ENCODE data around the gene ADPRHL1. TPM values are rescaled to one million over a fixed set of nuclear protein-coding genes. Genes with fewer than 3 reads are reported as not detected.

Gene ADPRHL1
- total RNA-seq, 2 donors from 2014 or later = 1.6 to 2.9 TPM

DNA sequence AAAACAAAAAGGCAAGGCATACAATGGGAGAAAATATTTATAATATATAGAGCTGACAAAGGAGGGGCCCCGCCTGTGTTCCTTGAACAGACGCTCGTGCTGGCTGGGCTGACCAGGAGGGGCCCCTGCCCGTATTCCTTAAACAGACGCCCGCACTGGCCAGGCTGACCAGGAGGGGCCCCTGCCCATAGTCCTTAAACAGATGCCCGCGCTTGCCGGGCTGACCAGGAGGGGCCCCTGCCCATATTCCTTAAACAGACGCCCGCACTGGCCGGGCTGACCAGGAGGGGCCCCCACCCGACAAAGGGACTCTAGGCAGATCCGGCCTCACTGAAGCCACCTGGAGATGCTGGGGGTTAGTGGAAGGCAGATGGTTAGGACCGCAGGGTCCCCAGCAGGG lies 9.3 kb downstream of the ADPRHL1 start:
- Histone ChIP-seq H3K4me3 (ENCODE audit: low read length) (no peak overlapping the region), H3K27me3 (ENCODE audit: control insufficient read depth, insufficient read depth, low read length, poor library complexity, severe bottlenecking) (no peaks in the 10 kb centered on the region), H3K9me3 (ENCODE audit: control insufficient read depth, low read length) (peaks cover 10% of the 10 kb centered on the region), H3K9ac (ENCODE audit: extremely low read depth, low read length, poor library complexity, severe bottlenecking) (no peak overlapping the region), H3K36me3 (ENCODE audit: control insufficient read depth, insufficient read depth, low read length) (peaks cover 5% of the 10 kb centered on the region), H3K4me1 (ENCODE audit: control insufficient read depth, insufficient read depth, low read length) (no peaks in the 10 kb centered on the region), H3K27ac (ENCODE audit: low read depth, low read length) (no peak overlapping the region)
- peak; percentile 33 for DNase-seq
- Mint-ChIP-seq H3K36me3 (ENCODE audit: low read depth) (peaks cover 48% of the 10 kb centered on the region), H3K27ac (no peak overlapping the region), H3K27me3 (ENCODE audit: insufficient read depth) (no peaks in the 10 kb centered on the region), H3K4me3 (no peak overlapping the region), H3K4me1 (peaks cover 4% of the 10 kb centered on the region), H3K9me3 (peaks cover 3% of the 10 kb centered on the region)
- TF ChIP-seq, protein P1, sequence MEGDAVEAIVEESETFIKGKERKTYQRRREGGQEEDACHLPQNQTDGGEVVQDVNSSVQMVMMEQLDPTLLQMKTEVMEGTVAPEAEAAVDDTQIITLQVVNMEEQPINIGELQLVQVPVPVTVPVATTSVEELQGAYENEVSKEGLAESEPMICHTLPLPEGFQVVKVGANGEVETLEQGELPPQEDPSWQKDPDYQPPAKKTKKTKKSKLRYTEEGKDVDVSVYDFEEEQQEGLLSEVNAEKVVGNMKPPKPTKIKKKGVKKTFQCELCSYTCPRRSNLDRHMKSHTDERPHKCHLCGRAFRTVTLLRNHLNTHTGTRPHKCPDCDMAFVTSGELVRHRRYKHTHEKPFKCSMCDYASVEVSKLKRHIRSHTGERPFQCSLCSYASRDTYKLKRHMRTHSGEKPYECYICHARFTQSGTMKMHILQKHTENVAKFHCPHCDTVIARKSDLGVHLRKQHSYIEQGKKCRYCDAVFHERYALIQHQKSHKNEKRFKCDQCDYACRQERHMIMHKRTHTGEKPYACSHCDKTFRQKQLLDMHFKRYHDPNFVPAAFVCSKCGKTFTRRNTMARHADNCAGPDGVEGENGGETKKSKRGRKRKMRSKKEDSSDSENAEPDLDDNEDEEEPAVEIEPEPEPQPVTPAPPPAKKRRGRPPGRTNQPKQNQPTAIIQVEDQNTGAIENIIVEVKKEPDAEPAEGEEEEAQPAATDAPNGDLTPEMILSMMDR (conservative IDR thresholded peaks at IDR 0.05) = no peak
- WGBS, 2 experiments (ENCODE audit: insufficient coverage in 1 of 2, insufficient read length in 1 of 2) = 89 to 97% methylated on average over 7 to 15 of the region's 15 CpGs

DNA sequence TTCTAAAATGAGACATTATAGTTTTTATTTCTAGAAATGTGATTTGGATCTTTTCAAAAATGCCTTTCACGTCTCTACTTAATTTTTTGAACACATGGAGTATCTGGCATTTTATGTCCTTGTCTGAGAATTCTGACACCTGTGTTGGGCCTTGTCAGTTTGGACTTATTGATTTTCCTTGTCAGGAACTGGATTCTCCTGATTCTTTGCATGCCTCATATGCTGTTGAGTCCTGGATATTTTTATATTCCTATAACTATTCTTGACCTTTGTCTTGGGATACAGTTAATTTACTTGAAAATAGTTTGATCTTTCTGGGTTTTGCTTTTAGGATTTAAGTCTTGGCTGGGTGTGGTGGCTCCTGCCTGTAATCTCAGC lies 10.3 kb downstream of the ADPRHL1 start:
- Mint-ChIP-seq H3K4me1 (no peaks in the 10 kb centered on the region), H3K4me3 (no peak overlapping the region), H3K27ac (no peak overlapping the region), H3K9me3 (peaks cover 2% of the 10 kb centered on the region), H3K36me3 (ENCODE audit: low read depth) (peaks cover 44% of the 10 kb centered on the region), H3K27me3 (ENCODE audit: insufficient read depth) (no peaks in the 10 kb centered on the region)
- no peak for DNase-seq
- H3K9me3 ChIP-seq (ENCODE audit: control insufficient read depth, low read length) = peaks cover 10% of the 10 kb centered on the region
- H3K27me3 ChIP-seq (ENCODE audit: control insufficient read depth, insufficient read depth, low read length, poor library complexity, severe bottlenecking) = no peaks in the 10 kb centered on the region
- TF ChIP-seq, protein P1 (conservative IDR thresholded peaks at IDR 0.05) = no peak
- H3K27ac ChIP-seq (ENCODE audit: low read depth, low read length) = no peak overlapping the region
- H3K36me3 ChIP-seq (ENCODE audit: control insufficient read depth, insufficient read depth, low read length) = peaks cover 5% of the 10 kb centered on the region
- no peaks in the 10 kb centered on the region for H3K4me1 ChIP-seq (ENCODE audit: control insufficient read depth, insufficient read depth, low read length)
- no peak overlapping the region for H3K9ac ChIP-seq (ENCODE audit: extremely low read depth, low read length, poor library complexity, severe bottlenecking)
- H3K4me3 ChIP-seq (ENCODE audit: low read length) = no peak overlapping the region
- WGBS, 2 experiments (ENCODE audit: insufficient coverage in 1 of 2, insufficient read length in 1 of 2) = 89 to 95% methylated on average over 1 of the region's 1 CpG

DNA sequence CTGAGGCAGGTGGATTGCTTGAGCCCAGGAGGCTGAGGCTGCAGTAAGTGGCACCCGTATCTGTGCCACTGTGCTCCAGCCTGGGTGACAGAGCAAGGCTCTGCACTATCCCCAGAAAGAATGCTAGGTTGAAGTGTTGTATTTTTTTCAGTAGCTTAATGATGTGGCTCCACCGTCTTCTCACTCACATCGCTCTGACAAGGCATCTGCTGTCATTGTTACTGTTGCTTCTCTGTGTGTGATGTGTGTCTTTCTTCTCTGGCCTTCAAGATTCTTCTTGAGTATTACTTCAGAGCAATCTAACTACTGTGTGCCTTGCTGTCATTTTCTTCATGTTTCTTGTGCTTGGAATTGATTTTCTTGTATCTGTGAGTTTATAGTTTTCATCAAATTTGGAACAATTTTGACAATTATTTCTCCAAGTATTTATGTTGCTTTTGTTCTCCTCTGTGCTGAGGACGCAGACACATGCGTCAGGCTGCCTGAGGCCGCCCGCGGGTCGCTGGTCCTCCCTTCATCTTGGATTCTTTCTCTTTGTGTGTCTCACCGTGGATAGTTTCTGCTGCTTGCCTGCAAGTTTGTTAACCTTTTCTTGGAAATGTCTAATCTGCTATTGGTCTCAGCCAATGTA lies 10.8 kb downstream of the ADPRHL1 start:
- peaks cover 10% of the 10 kb centered on the region for H3K9me3 ChIP-seq (ENCODE audit: control insufficient read depth, low read length)
- H3K4me3 ChIP-seq (ENCODE audit: low read length) = no peak overlapping the region
- no peak overlapping the region for H3K27ac ChIP-seq (ENCODE audit: low read depth, low read length)
- Mint-ChIP-seq H3K4me3 (no peak overlapping the region), H3K27me3 (ENCODE audit: insufficient read depth) (no peaks in the 10 kb centered on the region), H3K4me1 (no peaks in the 10 kb centered on the region), H3K9me3 (peaks cover 2% of the 10 kb centered on the region), H3K36me3 (ENCODE audit: low read depth) (peaks cover 39% of the 10 kb centered on the region), H3K27ac (no peak overlapping the region)
- no peak for DNase-seq
- H3K36me3 ChIP-seq (ENCODE audit: control insufficient read depth, insufficient read depth, low read length) = peaks cover 5% of the 10 kb centered on the region
- no peaks in the 10 kb centered on the region for H3K27me3 ChIP-seq (ENCODE audit: control insufficient read depth, insufficient read depth, low read length, poor library complexity, severe bottlenecking)
- H3K9ac ChIP-seq (ENCODE audit: extremely low read depth, low read length, poor library complexity, severe bottlenecking) = no peak overlapping the region
- TF ChIP-seq, protein P1 (conservative IDR thresholded peaks at IDR 0.05) = no peak
- WGBS, 2 experiments (ENCODE audit: insufficient coverage in 1 of 2, insufficient read length in 1 of 2) = 88 to 94% methylated on average over 10 of the region's 10 CpGs
- H3K4me1 ChIP-seq (ENCODE audit: control insufficient read depth, insufficient read depth, low read length) = no peaks in the 10 kb centered on the region
